VCaP (cell line): ENCODE results near the gene ZNF592.

Experiments
- H3K27ac ChIP-seq: fragments of 450-650 bp; 2 replicates; pipeline ENCODE4 v1.5.1; 2017
- CTCF ChIP-seq: fragments of 450-650 bp; conservative IDR thresholded peaks from 2 replicates; pipeline ENCODE4 v1.5.1; 2017; ENCODE audit warnings: mild to moderate bottlenecking, moderate library complexity

Gene ZNF592

GRCh38 chr15:84818261-84819131 lies 70.1 kb downstream of the ZNF592 start:
- TF ChIP-seq CTCF: no peak
- H3K27ac ChIP-seq: peak overlapping the region; percentile 52

GRCh38 chr15:84819291-84819768 lies 70.9 kb downstream of the ZNF592 start:
- no peak for TF ChIP-seq CTCF
- peak overlapping the region; percentile 52 for H3K27ac ChIP-seq

GRCh38 chr15:84819791-84820190 lies 71.4 kb downstream of the ZNF592 start:
- no peak overlapping the region for H3K27ac ChIP-seq

GRCh38 chr15:84821501-84822021 lies 73.2 kb downstream of the ZNF592 start:
- no peak overlapping the region for H3K27ac ChIP-seq
- no peak for TF ChIP-seq CTCF

More at GRCh38 chr15:84819791-84820190, 71.4 kb downstream of the ZNF592 start:
- no peak for TF ChIP-seq CTCF

- no peak overlapping the region for H3K27ac ChIP-seq
- TF ChIP-seq CTCF: no peak
These were observed 74.4 kb downstream of the ZNF592 start for GRCh38 chr15:84822653-84823281.

GRCh38 chr15:84823282-84823878 lies 75.0 kb downstream of the ZNF592 start:
- no peak for TF ChIP-seq CTCF
- H3K27ac ChIP-seq: no peak overlapping the region
